Neural progenitor cell (in vitro differentiated cells): ENCODE results near the gene DHX35. TPM values are rescaled to one million over a fixed set of nuclear protein-coding genes. Genes with fewer than 3 reads are reported as not detected.

Experiments used
- DNase-seq: peaks from one replicate; pipeline ENCODE4 v3.0.0-alpha.2; 2016; ENCODE audit warnings: low spot score
- H2AFZ ChIP-seq: fragments of 200-600 bp; sonication (generic); replicated peaks from 2 replicates; pipeline ENCODE4 v1.6.1; 2016; ENCODE audit warnings: antibody characterized with exemption
- H3F3A ChIP-seq: fragments of 200-600 bp; sonication (generic); 2 replicates; pipeline ENCODE4 v1.6.1; 2016; ENCODE audit warnings: antibody characterized with exemption, low read depth
- H3K27ac ChIP-seq: fragments of 200-600 bp; sonication (generic); 2 replicates; pipeline ENCODE4 v1.5.1; 2016; ENCODE audit warnings: mild to moderate bottlenecking
- H3K27me3 ChIP-seq: fragments of 200-600 bp; sonication (generic); 2 replicates; pipeline ENCODE4 v1.6.1; 2016; ENCODE audit warnings: mild to moderate bottlenecking, moderate library complexity
- H3K36me3 ChIP-seq: fragments of 200-600 bp; sonication (generic); 2 replicates; pipeline ENCODE4 v1.5.1; 2016
- H3K4me1 ChIP-seq: fragments of 200-600 bp; sonication (generic); 2 replicates; pipeline ENCODE4 v1.6.1; 2016; ENCODE audit warnings: mixed run types
- H3K4me2 ChIP-seq: fragments of 200-600 bp; sonication (generic); 2 replicates; pipeline ENCODE4 v1.6.1; 2016
- H3K4me3 ChIP-seq: fragments of 200-600 bp; sonication (generic); 2 replicates; pipeline ENCODE4 v1.5.1; 2016
- H3K79me2 ChIP-seq: fragments of 200-600 bp; sonication (generic); 2 replicates; pipeline ENCODE4 v1.6.1; 2016; ENCODE audit warnings: low read depth
- H3K9ac ChIP-seq: fragments of 200-600 bp; sonication (generic); 2 replicates; pipeline ENCODE4 v1.6.1; 2016
- H3K9me3 ChIP-seq: fragments of 200-600 bp; sonication (generic); 2 replicates; pipeline ENCODE4 v1.5.1; 2016; ENCODE audit warnings: low read depth
- H4K20me1 ChIP-seq: fragments of 200-600 bp; sonication (generic); 2 replicates; pipeline ENCODE4 v1.6.1; 2016; ENCODE audit warnings: low read depth
- H3K27ac Mint-ChIP-seq: 3 replicates; pipeline ENCODE4 v1.8.0; 2021; ENCODE audit warnings: mixed read lengths
- H3K27me3 Mint-ChIP-seq: 2 replicates; pipeline ENCODE4 v1.8.0; 2022; ENCODE audit warnings: low read depth, mild to moderate bottlenecking, inconsistent platforms, moderate library complexity, mixed read lengths; ENCODE audit not compliant: insufficient read depth
- H3K36me3 Mint-ChIP-seq: 3 replicates; pipeline ENCODE4 v1.8.0; 2021; ENCODE audit warnings: mixed read lengths
- H3K4me1 Mint-ChIP-seq: 3 replicates; pipeline ENCODE4 v1.8.0; 2021; ENCODE audit warnings: mixed read lengths
- H3K4me3 Mint-ChIP-seq: 3 replicates; pipeline ENCODE4 v1.8.0; 2021; ENCODE audit warnings: mild to moderate bottlenecking, moderate library complexity, mixed read lengths
- H3K9me3 Mint-ChIP-seq: 3 replicates; pipeline ENCODE4 v1.8.0; 2020; ENCODE audit warnings: mixed read lengths
- EZH2 ChIP-seq: fragments of 200-600 bp; sonication (generic); IDR thresholded peaks from 2 replicates; pipeline ENCODE4 v1.6.1; 2017; ENCODE audit warnings: antibody characterized with exemption, mild to moderate bottlenecking, moderate library complexity
- EZH2phosphoT487 ChIP-seq: fragments of 200-600 bp; sonication (generic); IDR thresholded peaks from 2 replicates; pipeline ENCODE4 v1.6.1; 2017; ENCODE audit warnings: antibody characterized with exemption
- total RNA-seq: library from RNA; depleted of rRNA; stranded (reverse); fragments of >200 nt; gene quantifications from 2 replicates; pipeline ENCODE4 v1.2.3, GENCODE V29; 2015; ENCODE audit warnings: low replicate concordance
- TF ChIP-seq, protein P1 (sequence below): fragments of 200-600 bp; sonication (generic); IDR thresholded peaks from 2 replicates; pipeline ENCODE4 v1.5.1; 2017; ENCODE audit warnings: antibody characterized with exemption, mild to moderate bottlenecking

Gene DHX35
- total RNA-seq, 1 donor from 2014 or later: 22.5 TPM

DNA sequence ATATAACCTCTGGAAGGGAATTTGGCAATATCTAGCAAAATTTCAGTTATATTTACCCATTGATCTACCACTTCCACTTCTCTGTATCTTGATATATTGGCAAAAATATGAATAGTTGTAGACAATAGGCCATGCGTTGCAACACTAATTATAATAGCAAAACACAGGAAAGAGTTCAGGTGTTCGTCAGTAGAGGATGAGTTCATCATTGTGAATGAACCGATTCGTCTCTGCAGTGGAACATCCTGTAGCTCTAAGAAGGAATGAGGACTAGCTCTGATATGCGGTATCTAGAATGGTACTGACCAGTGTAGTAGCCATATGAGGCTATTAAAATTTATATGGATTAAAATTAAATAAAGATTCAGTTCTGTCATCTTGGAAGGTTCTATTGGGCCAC lies 27.6 kb upstream of the DHX35 start:
- TF ChIP-seq EZH2: no peak
- TF ChIP-seq EZH2phosphoT487: no peak
- TF ChIP-seq, protein P1, sequence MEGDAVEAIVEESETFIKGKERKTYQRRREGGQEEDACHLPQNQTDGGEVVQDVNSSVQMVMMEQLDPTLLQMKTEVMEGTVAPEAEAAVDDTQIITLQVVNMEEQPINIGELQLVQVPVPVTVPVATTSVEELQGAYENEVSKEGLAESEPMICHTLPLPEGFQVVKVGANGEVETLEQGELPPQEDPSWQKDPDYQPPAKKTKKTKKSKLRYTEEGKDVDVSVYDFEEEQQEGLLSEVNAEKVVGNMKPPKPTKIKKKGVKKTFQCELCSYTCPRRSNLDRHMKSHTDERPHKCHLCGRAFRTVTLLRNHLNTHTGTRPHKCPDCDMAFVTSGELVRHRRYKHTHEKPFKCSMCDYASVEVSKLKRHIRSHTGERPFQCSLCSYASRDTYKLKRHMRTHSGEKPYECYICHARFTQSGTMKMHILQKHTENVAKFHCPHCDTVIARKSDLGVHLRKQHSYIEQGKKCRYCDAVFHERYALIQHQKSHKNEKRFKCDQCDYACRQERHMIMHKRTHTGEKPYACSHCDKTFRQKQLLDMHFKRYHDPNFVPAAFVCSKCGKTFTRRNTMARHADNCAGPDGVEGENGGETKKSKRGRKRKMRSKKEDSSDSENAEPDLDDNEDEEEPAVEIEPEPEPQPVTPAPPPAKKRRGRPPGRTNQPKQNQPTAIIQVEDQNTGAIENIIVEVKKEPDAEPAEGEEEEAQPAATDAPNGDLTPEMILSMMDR: no peak
- Histone ChIP-seq H3K36me3 (no peaks in the 10 kb centered on the region), H2AFZ (no peak overlapping the region), H3K27ac (no peak overlapping the region), H3F3A (peaks cover 8% of the 10 kb centered on the region), H3K4me2 (no peak overlapping the region), H3K4me1 (peaks cover 37% of the 10 kb centered on the region), H3K9ac (no peak overlapping the region), H3K9me3 (no peaks in the 10 kb centered on the region), H3K27me3 (no peaks in the 10 kb centered on the region), H3K79me2 (peaks cover 100% of the 10 kb centered on the region), H3K4me3 (no peak overlapping the region), H4K20me1 (peaks cover 100% of the 10 kb centered on the region)
- Mint-ChIP-seq H3K27me3 (peaks cover 2% of the 10 kb centered on the region), H3K9me3 (no peaks in the 10 kb centered on the region), H3K27ac (no peak overlapping the region), H3K36me3 (peaks cover 21% of the 10 kb centered on the region), H3K4me3 (no peak overlapping the region), H3K4me1 (peaks cover 26% of the 10 kb centered on the region)
- no peak for DNase-seq

DNA sequence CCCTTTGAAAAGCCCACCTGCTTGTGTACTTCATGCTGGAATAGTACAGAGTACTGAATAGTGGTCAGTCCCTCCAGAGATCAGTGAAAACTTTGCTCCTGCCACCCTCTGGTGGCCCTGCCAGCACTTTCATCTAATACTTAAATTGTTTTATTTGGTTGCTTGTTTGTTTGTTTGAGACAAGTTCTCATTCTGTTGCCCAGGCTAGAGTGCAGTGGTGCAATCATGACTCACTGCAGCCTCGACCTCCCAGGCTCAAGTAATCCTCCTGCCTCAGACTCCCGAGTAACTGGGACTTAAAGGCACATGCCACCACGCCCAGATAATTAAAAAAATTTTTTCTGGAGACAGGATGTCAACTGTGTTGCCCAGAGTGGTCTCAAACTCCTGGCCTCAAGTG lies 26.9 kb upstream of the DHX35 start:
- Histone ChIP-seq H2AFZ (no peak overlapping the region), H3K4me3 (no peak overlapping the region), H4K20me1 (peaks cover 100% of the 10 kb centered on the region), H3K27ac (no peak overlapping the region), H3K4me1 (peaks cover 44% of the 10 kb centered on the region), H3K36me3 (no peaks in the 10 kb centered on the region), H3K79me2 (peaks cover 100% of the 10 kb centered on the region), H3F3A (peaks cover 8% of the 10 kb centered on the region), H3K4me2 (no peak overlapping the region), H3K27me3 (no peaks in the 10 kb centered on the region), H3K9ac (no peak overlapping the region), H3K9me3 (no peaks in the 10 kb centered on the region)
- no peak overlapping the region for H3K27ac Mint-ChIP-seq
- no peak for TF ChIP-seq EZH2phosphoT487
- H3K36me3 Mint-ChIP-seq: peaks cover 15% of the 10 kb centered on the region
- peaks cover 2% of the 10 kb centered on the region for H3K27me3 Mint-ChIP-seq
- no peak overlapping the region for H3K4me3 Mint-ChIP-seq
- H3K4me1 Mint-ChIP-seq: peaks cover 28% of the 10 kb centered on the region
- DNase-seq: no peak
- H3K9me3 Mint-ChIP-seq: no peaks in the 10 kb centered on the region

DNA sequence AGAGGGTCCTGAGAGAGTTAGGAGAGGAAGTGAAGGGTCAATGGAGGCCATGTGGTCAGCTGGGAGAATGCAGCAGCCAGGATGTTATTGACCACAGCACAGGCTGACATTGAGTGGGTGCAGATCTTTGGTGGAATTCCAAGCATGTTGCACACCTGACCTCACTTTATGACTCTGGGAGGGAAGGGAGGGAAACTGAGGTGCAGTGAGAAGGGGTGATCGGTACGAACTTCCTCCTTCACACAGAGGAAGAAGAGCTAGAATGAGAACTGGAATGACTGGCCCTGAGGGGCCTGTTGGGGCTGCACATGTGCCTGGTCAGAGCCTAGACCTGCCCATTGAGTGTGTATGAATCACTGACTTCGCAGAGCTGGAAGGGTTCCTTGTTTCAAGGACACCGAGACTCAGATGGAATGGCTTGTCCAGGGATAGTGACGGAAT lies 26.2 kb upstream of the DHX35 start:
- H4K20me1 ChIP-seq: peaks cover 100% of the 10 kb centered on the region
- no peaks in the 10 kb centered on the region for H3K36me3 ChIP-seq
- H3F3A ChIP-seq: peaks cover 7% of the 10 kb centered on the region
- no peak overlapping the region for H2AFZ ChIP-seq
- Mint-ChIP-seq H3K27me3 (peaks cover 2% of the 10 kb centered on the region), H3K9me3 (no peaks in the 10 kb centered on the region), H3K27ac (no peak overlapping the region), H3K4me3 (no peak overlapping the region), H3K36me3 (peaks cover 15% of the 10 kb centered on the region), H3K4me1 (peaks cover 28% of the 10 kb centered on the region)
- H3K9ac ChIP-seq: no peak overlapping the region
- TF ChIP-seq, protein P1: no peak
- TF ChIP-seq EZH2phosphoT487 (no peak), EZH2 (no peak)
- no peak overlapping the region for H3K4me3 ChIP-seq
- no peak overlapping the region for H3K4me2 ChIP-seq
- DNase-seq: no peak
- H3K27ac ChIP-seq: no peak overlapping the region
- no peaks in the 10 kb centered on the region for H3K27me3 ChIP-seq
- no peaks in the 10 kb centered on the region for H3K9me3 ChIP-seq
- H3K4me1 ChIP-seq: peaks cover 45% of the 10 kb centered on the region
- H3K79me2 ChIP-seq: peaks cover 100% of the 10 kb centered on the region

DNA sequence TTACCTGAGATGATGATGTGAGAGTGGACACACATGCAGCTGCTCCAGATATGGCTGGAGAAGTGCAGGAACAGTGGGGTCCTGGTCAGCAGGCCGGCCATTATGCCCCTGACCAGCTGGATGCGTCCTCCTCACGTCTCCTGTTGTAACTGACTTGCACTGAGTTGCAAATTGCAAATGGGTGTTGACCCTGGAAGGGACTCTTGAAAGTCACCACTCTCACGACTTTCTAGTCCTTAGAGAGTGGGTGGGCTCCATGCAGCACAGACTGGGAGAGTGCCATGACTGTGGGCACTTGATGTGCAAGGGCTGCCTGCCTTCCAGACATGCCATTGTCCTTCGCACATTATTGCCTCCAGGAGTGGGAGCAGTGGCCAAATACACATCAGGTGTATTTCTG lies 25.1 kb upstream of the DHX35 start:
- peaks cover 27% of the 10 kb centered on the region for H3K4me1 Mint-ChIP-seq
- TF ChIP-seq EZH2phosphoT487 (no peak), EZH2 (no peak)
- TF ChIP-seq, protein P1: no peak
- Histone ChIP-seq H3K27ac (no peak overlapping the region), H3F3A (peaks cover 4% of the 10 kb centered on the region), H3K36me3 (peaks cover 1% of the 10 kb centered on the region), H3K27me3 (no peaks in the 10 kb centered on the region), H3K9ac (no peak overlapping the region), H3K9me3 (no peaks in the 10 kb centered on the region), H3K4me1 (peaks cover 35% of the 10 kb centered on the region), H3K79me2 (peaks cover 100% of the 10 kb centered on the region), H3K4me3 (no peak overlapping the region), H2AFZ (no peak overlapping the region), H4K20me1 (peaks cover 100% of the 10 kb centered on the region), H3K4me2 (no peak overlapping the region)
- peaks cover 25% of the 10 kb centered on the region for H3K36me3 Mint-ChIP-seq
- H3K4me3 Mint-ChIP-seq: no peak overlapping the region
- H3K9me3 Mint-ChIP-seq: no peaks in the 10 kb centered on the region
- no peak for DNase-seq
- peaks cover 2% of the 10 kb centered on the region for H3K27me3 Mint-ChIP-seq
- no peak overlapping the region for H3K27ac Mint-ChIP-seq
